Posterior cingulate gyrus (tissue), 11 donors: ENCODE measurements around the gene IGSF3.

Experiments
- DNase-seq, 10 donors: peaks; one replicate each; pipeline versions ENCODE4 v3.0.0 to v3.0.0-alpha.2; 2020 to 2021; ENCODE audit warnings: mixed read lengths in 3 of 10
- intact Hi-C: fragments of 100-400 bp; cut with DNase I; formaldehyde crosslinking; loops from one replicate; pipeline ENCODE4 v1.15.1; 2023

The IGSF3 gene

DNA sequence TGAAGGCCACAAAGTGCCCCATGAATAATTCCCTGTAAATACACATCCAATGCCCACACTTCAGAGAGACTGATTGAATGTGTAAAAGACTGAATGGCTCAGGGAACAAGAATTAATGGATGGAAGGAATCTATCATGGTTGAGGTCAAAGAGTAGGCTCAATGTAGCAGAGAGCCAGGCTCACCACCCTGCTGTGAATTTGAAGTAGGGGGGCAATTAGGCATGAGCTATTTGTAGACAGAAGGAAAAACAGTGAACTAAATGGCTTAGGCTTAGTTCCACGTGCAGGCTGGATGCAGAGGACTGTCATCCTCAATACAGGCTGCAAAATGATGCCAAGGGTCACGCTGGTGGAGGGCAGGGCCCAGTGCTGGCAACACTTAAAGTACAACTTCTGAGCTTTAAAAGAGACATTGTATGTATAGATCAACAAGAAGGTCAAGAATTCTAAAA lies 22.9 kb upstream of the IGSF3 start:
- intact Hi-C loops, result no loop called here
- peak in 1 of 10 donors; percentile 42 for DNase-seq

DNA sequence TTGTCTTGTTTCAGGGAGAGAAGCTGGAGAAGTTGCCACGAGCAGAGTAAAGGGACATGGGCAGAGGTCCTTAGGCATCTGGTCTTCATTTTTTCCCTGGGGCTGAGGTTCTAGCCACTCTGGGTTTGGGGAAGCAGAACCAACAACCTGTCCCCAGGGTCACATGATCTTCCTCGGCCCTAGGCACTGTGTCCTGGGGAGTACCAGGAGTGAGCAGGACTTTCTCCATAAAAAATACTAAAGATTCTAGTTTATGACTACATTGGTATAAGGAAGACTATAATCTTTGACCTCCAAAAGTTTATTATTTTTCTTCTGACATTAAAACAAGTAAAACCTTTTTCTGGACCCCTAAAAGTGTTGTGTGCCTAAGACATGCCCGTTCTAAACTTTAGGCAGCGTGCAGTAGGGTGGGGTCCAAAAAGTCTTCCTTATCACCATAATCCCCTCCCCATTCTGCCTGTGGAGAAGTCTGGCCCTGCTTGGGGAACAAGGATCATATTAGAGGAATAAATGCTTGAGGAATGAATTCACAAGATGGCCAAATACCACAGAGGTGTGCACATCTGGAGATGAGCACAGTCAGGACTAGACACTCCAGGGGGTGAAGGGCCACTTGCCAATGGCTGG lies 19.3 kb upstream of the IGSF3 start:
- no peak for DNase-seq
- intact Hi-C loops, result no loop called here

DNA sequence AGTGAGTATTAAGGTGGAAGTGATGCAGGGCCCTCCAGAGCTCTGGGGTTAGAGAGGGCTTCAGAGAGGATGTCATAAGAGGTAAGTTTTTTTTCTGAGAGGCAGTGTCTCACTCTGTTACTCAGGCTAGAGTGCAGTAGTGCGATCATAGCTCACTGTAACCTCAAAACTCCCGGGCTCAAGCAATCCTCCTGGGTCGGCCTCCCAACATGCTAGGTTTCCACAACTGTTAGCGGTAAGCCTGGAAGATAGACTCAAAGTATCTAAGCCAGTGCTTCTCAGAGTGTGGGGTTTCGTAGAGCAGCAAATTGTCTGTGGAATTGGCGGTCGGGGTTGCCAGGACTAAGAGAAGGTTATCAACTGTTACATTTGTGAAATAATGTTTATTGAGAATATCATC lies 18.6 kb upstream of the IGSF3 start:
- intact Hi-C loops, result no loop called here
- peak in 1 of 10 donors; percentile 37 for DNase-seq

DNA sequence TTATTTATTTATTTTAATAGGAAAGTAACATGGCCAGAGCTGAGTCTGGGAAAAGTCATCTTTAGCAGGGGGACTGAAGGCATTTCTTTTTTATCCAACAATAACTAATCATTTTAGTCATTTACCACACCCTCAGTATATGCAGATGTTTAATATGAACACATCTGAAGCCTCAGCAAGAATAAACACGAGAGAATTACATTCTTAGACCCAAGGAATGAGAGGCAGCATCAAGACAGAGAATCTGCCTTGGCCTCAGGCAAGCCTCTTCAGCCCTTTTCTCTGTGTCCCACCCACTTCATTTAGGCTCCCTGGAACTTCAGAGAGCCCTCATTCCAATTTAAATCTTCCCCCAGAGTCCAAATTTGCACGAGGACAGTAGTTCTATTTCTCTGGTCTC lies 17.0 kb upstream of the IGSF3 start:
- intact Hi-C loops, result no loop called here

DNA sequence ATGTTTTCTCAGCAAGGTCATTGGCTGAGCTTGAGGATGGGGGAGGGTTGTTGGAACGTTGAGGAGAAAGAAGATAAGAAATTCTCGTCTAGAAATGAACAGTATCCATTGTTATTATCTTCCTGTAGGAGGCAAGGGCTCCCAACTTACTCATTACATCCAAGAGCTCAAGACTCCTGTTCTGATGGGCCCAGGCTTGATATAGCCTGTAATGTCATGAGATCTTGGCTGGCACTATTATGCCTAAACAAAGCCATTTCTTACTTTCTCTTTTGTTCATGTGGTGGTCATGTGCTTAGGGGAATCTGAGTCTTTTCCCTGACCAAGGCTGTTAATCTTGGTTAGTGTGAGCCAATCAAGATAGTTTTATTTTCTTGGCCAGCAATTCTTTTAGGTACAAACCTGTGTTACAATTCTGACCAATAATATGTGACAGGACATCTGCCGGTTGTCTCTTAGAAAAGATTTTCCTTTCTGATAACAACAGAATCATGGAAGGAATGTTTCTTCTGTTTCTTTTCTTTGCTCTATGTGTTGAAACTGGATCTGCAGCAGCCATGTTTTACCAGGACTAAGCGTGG lies 15.2 kb upstream of the IGSF3 start:
- no peak for DNase-seq
- intact Hi-C loops, result no loop called here

More for the DNA sequence above, 17.0 kb upstream of the IGSF3 start:
- DNase-seq, result no peak

DNA sequence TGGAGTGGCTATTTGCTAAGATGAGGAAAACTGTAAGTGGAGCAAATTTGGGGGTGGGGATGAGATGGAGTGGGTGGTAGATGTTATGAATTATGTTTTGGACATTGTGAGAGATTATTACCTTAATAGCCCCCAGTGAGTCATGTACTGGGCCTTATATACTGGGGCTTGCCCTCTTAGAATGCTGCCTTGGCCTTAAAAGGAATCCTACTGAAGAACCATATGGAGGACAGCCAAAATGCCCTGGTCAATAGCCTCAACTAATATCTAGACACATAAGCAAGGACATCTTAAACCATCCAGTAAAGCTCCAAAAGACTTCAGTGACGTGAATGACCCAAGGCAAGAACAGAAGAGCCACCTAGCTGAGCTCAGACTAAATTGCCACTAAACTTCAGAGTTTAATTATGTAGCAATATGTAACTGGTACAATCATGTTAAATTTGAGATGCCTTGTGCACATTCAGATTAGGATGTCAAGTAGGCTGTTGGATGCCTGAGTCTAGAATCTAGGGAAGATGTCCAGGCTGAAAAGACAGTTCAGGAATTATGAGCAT lies 13.9 kb upstream of the IGSF3 start:
- no peak for DNase-seq
- intact Hi-C loops, result no loop called here

DNA sequence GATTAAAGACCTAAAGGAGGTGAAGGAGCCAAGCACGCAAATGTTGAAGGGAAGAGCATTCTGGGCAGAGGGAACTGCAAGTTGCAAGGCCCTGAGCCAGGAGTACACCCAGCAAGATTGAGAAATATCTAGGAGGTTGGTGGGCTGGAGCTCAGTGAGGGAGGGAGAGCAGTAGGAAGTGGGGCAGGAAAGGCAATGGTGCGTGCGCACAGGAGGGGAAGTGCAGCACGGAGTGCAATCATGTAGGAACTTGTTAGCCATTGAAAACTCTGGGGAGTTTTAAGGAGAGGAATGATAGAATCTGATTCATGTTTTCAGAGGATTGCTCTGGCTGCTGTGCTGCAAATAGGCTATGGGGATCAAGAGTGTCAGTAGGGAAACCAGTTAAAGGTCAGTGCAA lies 13.2 kb upstream of the IGSF3 start:
- intact Hi-C loops, result no loop called here
- DNase-seq, result no peak

DNA sequence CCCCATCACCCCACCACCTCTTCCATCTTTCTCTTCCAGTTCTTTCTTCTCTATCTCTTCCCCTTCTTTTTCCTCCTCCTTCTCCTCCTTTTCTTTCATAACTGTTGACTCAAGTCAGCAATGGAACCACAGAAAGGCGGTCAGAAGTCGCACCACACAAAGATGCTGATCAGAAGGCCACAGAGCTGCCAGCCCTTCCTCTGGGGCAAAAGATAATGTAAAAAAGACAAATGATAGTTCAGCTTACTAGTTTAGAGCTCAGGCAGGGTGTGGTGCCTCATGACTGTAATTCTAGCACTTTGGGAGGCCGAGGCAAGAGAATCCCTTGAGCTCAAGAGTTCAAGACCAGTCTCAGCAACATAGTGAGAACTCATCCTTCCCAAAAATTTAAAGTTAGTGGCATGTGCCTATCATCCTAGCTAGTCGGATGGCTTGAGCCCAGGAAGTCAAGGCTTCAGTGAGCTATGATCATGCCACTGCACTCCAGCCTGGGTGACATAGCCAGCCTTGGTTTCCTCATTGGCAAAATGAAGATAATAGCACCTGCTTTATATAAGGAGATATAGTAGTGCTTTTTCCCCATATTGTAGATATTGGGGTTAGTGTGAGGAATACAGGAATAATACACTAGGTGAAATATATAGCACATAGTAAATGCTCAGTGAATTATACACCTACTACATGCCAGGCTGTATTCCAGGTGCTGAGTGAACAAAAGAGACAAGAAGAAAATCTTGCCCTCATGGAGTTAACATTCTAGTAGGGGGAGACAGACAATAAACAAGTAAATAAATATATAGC lies 12.5 kb upstream of the IGSF3 start:
- intact Hi-C loops, result no loop called here
- peak in 1 of 10 donors; percentile 37 for DNase-seq

DNA sequence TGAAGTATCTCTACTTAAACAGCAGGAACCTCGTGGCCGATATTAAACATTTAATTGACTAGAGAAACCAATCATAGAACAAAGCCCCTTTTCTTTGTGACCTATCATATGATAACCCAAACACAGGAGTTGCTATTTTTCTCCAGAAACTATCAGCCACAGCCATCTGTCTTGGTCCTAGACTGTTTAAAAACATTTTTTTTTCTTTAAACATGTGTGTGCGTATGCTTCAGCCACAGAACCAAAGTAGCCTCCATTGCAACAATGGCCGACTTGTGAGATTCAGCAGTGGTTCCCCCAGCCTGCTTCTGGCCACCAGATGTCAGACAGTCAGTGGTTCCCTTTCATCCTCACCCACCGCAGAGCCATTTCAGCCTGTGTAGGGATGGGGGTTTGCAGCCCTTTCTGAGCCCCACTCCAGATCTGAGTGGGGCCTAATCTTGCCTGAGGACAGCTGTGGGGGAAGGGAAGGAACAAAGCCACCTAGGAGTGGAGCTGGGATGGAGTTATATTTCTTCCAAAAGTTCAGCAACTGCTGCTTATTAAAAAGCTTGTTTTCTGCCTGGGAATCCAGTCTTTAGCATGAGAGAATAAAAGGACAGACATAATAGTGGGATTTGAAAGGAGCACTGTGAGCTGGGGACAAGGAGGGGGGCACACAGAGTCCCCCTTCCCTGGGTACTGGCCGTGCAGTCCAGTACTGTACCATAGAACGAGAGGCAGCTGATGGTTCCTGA lies 11.7 kb upstream of the IGSF3 start:
- peak in 1 of 10 donors; percentile 52 for DNase-seq
- intact Hi-C loops, result no loop called here

DNA sequence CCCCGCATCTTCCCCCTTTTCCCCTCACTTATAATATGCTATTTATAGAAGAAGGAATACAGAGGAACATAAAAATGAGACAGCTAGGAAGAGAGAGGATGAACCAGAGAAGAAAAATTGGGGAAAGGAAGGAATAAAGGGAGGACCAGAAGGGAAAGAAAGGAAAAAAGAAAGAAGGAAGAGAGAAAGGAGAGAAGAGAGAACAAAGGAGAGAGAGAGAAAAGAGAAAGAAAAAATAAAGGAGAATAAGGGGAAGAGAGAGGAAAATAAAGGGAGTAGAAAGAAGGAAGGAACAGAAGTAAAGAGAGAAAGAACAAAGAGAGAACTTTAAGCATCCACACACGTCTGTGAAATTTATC lies 11.2 kb upstream of the IGSF3 start:
- intact Hi-C loops, result no loop called here
- DNase-seq, result no peak

DNA sequence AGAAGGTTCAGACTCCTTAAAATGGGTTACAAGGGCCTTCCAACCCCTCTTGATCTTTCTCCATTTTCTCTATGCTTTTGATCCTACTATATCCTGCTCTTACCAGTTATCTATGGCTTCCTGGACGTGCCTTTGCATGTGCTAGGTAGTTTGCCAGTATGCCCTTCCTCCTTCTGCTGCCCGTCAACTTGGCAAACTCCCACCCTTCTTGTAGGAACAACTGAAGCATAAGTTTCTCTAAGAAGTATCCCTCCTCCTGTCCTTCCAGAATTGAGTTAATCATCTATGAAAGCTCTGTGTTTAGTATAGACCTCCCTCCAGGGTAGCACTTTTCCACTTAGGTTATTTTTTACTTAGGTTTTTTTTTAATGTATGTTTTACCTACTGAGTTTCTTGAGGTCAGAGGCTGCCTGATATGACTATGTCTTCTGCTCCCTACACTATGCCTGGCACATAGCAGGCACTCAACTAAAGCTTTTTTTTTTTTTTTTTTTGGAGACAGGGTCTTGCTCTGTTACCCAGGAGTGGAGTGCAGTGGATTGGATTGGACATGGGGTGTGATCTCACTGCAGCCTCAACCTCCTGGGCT lies 10.0 kb upstream of the IGSF3 start:
- intact Hi-C loops, result no loop called here

DNA sequence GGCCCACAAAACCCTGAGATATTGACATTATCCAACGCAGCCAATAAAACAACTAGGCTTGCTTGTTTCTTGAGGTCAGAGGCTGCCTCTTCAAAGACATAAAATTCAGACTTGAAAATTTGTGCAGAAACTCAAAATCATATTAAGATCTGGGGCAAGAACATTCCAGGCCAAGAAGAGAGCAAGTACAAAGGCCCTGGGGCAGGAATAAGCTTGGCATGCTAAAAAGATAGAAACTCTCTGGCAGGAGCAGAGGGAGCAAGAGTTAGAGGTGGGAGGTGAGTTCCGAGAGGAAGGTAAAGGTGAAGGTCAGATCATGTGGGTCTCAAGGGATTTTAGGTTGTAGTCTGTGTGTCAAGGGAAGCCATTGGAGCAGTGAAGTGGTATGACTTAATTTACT lies 8.8 kb upstream of the IGSF3 start:
- intact Hi-C loops, result no loop called here

More for the DNA sequence above, 10.0 kb upstream of the IGSF3 start:
- no peak for DNase-seq

DNA sequence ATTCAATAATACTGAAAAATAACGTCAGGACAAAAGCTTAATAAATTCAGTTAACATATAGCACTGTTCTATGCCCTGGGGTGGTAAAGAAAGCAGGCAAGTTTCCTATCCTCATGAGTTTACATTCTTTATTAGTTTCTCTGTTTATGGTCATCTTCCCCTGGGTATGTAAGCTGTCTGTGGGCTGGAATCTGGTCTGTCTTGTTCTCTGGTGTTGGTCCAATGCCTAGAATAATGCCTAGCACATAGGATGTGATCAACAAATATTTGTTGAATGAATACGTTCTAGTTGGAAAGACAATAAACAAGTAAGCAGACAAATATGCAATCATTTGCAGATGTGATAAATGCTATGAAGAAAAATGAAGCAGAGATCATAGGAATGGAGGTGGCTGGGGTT lies 7.2 kb upstream of the IGSF3 start:
- no peak for DNase-seq
- intact Hi-C loops, result no loop called here

More for the DNA sequence above, 8.8 kb upstream of the IGSF3 start:
- no peak for DNase-seq

DNA sequence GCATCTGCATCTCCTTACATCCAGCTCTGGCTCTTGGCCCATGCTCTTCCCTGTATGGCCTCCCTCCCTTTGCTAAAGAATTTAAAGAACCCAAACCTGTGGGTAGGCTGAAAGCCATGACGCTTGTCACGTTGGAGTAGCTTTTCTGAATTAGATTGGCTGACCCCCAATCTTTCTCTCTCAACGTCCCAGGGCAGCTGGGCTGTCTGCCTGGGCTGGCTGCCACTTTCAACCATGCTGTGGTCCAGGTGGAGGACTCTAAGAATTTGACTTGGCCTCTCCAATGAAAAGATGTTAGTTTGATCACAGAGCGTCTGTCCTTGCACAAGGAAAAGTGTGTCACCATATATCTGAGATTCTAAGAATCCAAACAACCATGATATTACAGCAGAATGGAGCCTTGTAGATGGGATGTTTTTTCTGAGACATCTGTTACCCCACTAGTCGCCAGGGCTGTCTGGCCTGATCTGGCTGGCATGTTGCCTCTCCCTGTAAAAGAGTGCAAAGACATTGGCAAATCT lies 6.5 kb upstream of the IGSF3 start:
- intact Hi-C loops, result no loop called here
- peak in 1 of 10 donors; percentile 59 for DNase-seq

DNA sequence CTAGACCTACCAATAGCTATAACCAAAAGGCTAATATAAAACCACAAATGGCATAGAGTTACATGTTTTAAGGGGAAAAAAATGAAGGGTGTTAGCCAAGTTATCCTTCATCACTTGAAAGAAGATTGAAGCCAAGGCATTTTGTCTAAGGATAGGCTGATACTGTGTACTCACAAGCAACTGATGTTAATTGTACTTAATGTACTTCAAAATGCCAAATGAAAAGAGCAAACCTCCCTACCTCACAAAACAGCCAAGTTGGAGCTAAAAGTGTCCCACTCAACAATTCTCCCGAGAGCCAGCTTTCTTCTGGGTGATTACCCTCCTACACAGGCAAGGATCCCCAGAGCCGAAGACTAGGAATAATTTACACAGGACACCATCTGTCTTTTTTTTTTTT lies 4.4 kb upstream of the IGSF3 start:
- peak in 1 of 10 donors; percentile 36 for DNase-seq
- intact Hi-C loops, result no loop called here

DNA sequence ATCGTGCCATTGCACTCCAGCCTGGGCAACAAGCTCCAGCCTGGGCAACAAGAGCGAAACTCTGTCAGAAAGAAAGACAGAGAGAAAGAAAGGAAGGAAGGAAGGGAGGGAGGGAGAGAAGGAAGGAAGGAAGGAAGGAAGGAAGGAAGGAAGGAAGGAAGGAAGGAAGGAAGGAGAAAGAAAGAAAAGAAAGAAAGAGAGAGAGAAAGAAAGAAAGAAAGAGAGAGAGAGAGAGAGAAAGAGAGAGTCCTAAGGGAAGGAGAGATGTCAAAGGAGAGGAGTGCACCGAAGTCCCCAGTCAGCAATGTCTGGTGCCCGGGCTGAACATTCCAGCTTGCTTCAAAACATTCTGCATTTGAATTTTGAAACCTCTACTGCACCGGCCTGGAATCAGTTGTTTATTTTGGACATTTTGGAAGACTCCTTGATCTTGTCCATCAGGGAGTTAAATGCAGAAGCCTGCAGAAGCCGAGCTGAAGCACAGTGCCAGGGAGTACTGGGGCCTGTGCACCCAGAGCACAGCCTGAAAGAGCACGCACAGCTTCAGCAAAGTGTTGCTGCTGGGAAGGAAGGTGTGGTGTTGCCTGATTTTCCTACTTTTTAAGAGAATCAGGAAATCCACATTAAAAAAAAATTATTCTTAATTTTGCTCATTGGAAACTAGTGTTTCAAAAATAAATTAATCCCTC lies 3.7 kb upstream of the IGSF3 start:
- DNase-seq, result no peak
- intact Hi-C loops, result no loop called here

DNA sequence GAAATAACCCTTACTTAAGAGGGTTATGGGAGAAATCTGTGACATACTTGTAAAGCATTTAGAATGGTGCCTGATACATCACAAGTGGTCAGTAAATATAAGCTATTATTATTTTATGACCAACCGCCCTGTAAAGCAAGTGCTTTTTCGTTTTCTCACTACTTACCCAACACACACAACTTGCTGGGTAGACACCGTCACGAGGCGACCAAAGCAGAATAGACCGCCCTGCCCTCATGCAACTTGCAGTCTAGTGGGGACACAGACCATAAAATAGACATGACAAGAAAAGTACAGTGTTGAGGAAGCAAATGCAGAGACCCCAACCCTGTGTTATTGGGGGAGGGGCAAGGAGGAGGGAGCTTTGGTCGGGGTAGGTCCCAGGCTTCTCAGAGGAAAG lies 744 bp upstream of the IGSF3 start:
- intact Hi-C loops, result no loop called here
- DNase-seq, result no peak

DNA sequence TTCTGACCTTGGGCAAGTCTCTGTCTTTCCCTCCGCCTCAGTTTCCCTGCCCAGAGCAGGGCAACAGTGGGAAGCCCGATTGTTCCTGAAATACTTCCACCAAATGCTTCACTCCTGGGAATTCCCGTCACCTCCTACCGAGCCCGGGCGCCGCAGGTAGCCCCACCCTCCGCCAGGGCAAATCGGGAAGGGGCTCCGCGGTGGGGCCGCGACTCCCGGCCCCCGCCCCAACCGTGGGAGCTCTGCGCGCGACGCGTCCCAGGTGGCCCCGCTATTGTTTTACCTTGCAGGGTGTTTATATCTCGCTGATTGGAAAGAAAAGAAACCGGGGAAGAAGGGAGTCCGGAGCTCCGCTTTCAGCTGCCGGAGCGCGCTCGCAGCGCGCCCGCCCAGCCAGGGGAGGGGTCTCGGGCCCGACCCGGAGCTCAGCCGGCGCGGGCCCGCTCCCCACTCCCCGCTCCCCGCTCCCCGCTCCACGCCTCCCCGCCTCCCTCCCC lies 407 bp downstream of the IGSF3 start:
- DNase-seq, result no peak
- intact Hi-C loops, result no loop called here
